HG02642 (cell line): Measurements from ENCODE around the gene LYPD6.

Source experiments
- ATAC-seq: cut with Tn5 transposase; IDR thresholded peaks from one replicate; pipeline ENCODE4 v1.9.1; 2021; ENCODE audit warnings: mild to moderate bottlenecking; ENCODE audit not compliant: unreplicated experiment, poor library complexity

The LYPD6 gene

GRCh38 chr2:149446748-149447147, 116.4 kb downstream of the LYPD6 start:
- ATAC-seq, result no peak

GRCh38 chr2:149448315-149448714, 117.9 kb downstream of the LYPD6 start:
- ATAC-seq, result no peak

- no peak for ATAC-seq
Observed at GRCh38 chr2:149449017-149449416, 118.6 kb downstream of the LYPD6 start.

GRCh38 chr2:149451417-149452165, 121.2 kb downstream of the LYPD6 start:
- ATAC-seq, result no peak

GRCh38 chr2:149456285-149456684, 125.9 kb downstream of the LYPD6 start:
- no peak for ATAC-seq

- no peak for ATAC-seq
Observed at GRCh38 chr2:149458502-149458901, 128.1 kb downstream of the LYPD6 start.

GRCh38 chr2:149463328-149464002, 133.1 kb downstream of the LYPD6 start:
- ATAC-seq, result peak; percentile 93

GRCh38 chr2:149464396-149464795, 134.0 kb downstream of the LYPD6 start:
- ATAC-seq, result no peak

- ATAC-seq, result no peak
Observed at GRCh38 chr2:149465873-149466272, 135.5 kb downstream of the LYPD6 start.

GRCh38 chr2:149466635-149467034, 136.2 kb downstream of the LYPD6 start:
- no peak for ATAC-seq

GRCh38 chr2:149467436-149467835, 137.0 kb downstream of the LYPD6 start:
- ATAC-seq, result no peak

- no peak for ATAC-seq
Observed at GRCh38 chr2:149468636-149469035, 138.2 kb downstream of the LYPD6 start.

- no peak for ATAC-seq
Observed at GRCh38 chr2:149470046-149470445, 139.7 kb downstream of the LYPD6 start.

- no peak for ATAC-seq
Observed at GRCh38 chr2:149472413-149472812, 142.0 kb downstream of the LYPD6 start.

- ATAC-seq, result no peak
Observed at GRCh38 chr2:149473068-149473467, 142.7 kb downstream of the LYPD6 start.

GRCh38 chr2:149473521-149473920, 143.1 kb downstream of the LYPD6 start:
- no peak for ATAC-seq

GRCh38 chr2:149483004-149483605, 152.7 kb downstream of the LYPD6 start:
- no peak for ATAC-seq

- no peak for ATAC-seq
Observed at GRCh38 chr2:149486664-149487063, 156.3 kb downstream of the LYPD6 start.

GRCh38 chr2:149487189-149487588, 156.8 kb downstream of the LYPD6 start:
- ATAC-seq, result no peak

- no peak for ATAC-seq
Observed at GRCh38 chr2:149488706-149489440, 158.5 kb downstream of the LYPD6 start.

- ATAC-seq, result no peak
Observed at GRCh38 chr2:149489452-149489851, 159.1 kb downstream of the LYPD6 start.
